GM23338 (cell line): Measurements from ENCODE around the gene LMLN. TPM values are rescaled to one million over a fixed set of nuclear protein-coding genes. Genes with fewer than 3 reads are reported as not detected.

Source experiments
- ATAC-seq: fragments of 200-7000 bp; cut with Tn5 transposase; 3 replicates; pipeline ENCODE4 v1.9.1; 2020
- DNase-seq: peaks from one replicate; pipeline ENCODE4 v3.0.0-alpha.2; 2015; ENCODE audit warnings: low spot score
- H2AFZ ChIP-seq: fragments of 200-600 bp; sonication (generic); 2 replicates; pipeline ENCODE4 v1.8.0; 2016; ENCODE audit warnings: antibody characterized with exemption, mild to moderate bottlenecking, moderate library complexity
- H3F3A ChIP-seq: fragments of 200-600 bp; sonication (generic); replicated peaks from 2 replicates; pipeline ENCODE4 v1.8.0; 2017; ENCODE audit warnings: antibody characterized with exemption, mixed run types, low read depth
- H3K27ac ChIP-seq: fragments of 200-600 bp; sonication (generic); 2 replicates; pipeline ENCODE4 v1.6.1; 2016; ENCODE audit warnings: low read depth
- H3K27me3 ChIP-seq: fragments of 200-600 bp; sonication (generic); 2 replicates; pipeline ENCODE4 v1.8.0; 2016; ENCODE audit warnings: mild to moderate bottlenecking, mixed run types, moderate library complexity; ENCODE audit not compliant: insufficient read depth
- H3K36me3 ChIP-seq: fragments of 200-600 bp; sonication (generic); 2 replicates; pipeline ENCODE4 v1.8.0; 2016; ENCODE audit warnings: mild to moderate bottlenecking; ENCODE audit not compliant: insufficient read depth
- H3K4me1 ChIP-seq: fragments of 200-600 bp; sonication (generic); 2 replicates; pipeline ENCODE4 v1.8.0; 2016; ENCODE audit warnings: mild to moderate bottlenecking, moderate library complexity; ENCODE audit not compliant: insufficient read depth
- H3K4me2 ChIP-seq: fragments of 200-600 bp; sonication (generic); 2 replicates; pipeline ENCODE4 v1.7.1; 2017; ENCODE audit warnings: mixed run types
- H3K4me3 ChIP-seq: fragments of 200-600 bp; sonication (generic); 2 replicates; pipeline ENCODE4 v1.6.1; 2016; ENCODE audit warnings: mixed run types
- H3K79me2 ChIP-seq: fragments of 200-600 bp; sonication (generic); replicated peaks from 2 replicates; pipeline ENCODE4 v1.8.0; 2017; ENCODE audit warnings: mild to moderate bottlenecking; ENCODE audit not compliant: insufficient read depth
- H3K9me2 ChIP-seq: fragments of 200-600 bp; sonication (generic); 2 replicates; pipeline ENCODE4 v1.8.0; 2017; ENCODE audit not compliant: insufficient read depth
- H4K20me1 ChIP-seq: fragments of 200-600 bp; sonication (generic); replicated peaks from 2 replicates; pipeline ENCODE4 v1.8.0; 2017; ENCODE audit warnings: mild to moderate bottlenecking; ENCODE audit not compliant: insufficient read depth
- H3K27ac Mint-ChIP-seq: 2 replicates; pipeline ENCODE4 v1.8.0; 2020; ENCODE audit warnings: inconsistent platforms, mild to moderate bottlenecking, moderate library complexity, mixed read lengths
- H3K27me3 Mint-ChIP-seq: 3 replicates; pipeline ENCODE4 v1.8.0; 2022; ENCODE audit warnings: low read depth, mild to moderate bottlenecking, moderate library complexity, mixed read lengths, inconsistent platforms; ENCODE audit not compliant: insufficient read depth, poor library complexity
- H3K36me3 Mint-ChIP-seq: 3 replicates; pipeline ENCODE4 v1.8.0; 2021; ENCODE audit warnings: low read depth, mild to moderate bottlenecking, inconsistent platforms, moderate library complexity, mixed read lengths
- H3K4me1 Mint-ChIP-seq: 3 replicates; pipeline ENCODE4 v1.8.0; 2020; ENCODE audit warnings: mild to moderate bottlenecking, inconsistent platforms, mixed read lengths
- H3K4me3 Mint-ChIP-seq: 3 replicates; pipeline ENCODE4 v1.8.0; 2021; ENCODE audit warnings: moderate library complexity, mild to moderate bottlenecking, inconsistent platforms, mixed read lengths
- H3K9me3 Mint-ChIP-seq: 3 replicates; pipeline ENCODE4 v1.8.0; 2020; ENCODE audit warnings: moderate library complexity, mild to moderate bottlenecking, inconsistent platforms, mixed read lengths
- CREB1 ChIP-seq: fragments of 250-450 bp; sonication (Bioruptor Pico); IDR thresholded peaks from 2 replicates; pipeline ENCODE4 v1.5.0; 2020; ENCODE audit warnings: low read depth, mild to moderate bottlenecking, moderate library complexity
- CTCF ChIP-seq, 2 experiments: fragments of 200-600 bp in 1 of 2; sonication (generic) in 1 of 2; conservative IDR thresholded peaks; 2 replicates each; pipeline versions ENCODE4 v1.5.1 to v1.6.1; 2016 to 2017; ENCODE audit warnings: antibody characterized with exemption in 2 of 2, low read depth in 2 of 2, mild to moderate bottlenecking in 2 of 2, moderate library complexity in 1 of 2
- EZH2 ChIP-seq: fragments of 200-600 bp; sonication (generic); IDR thresholded peaks from one replicate; pipeline ENCODE4 v1.8.0; 2017; ENCODE audit warnings: antibody characterized with exemption, mild to moderate bottlenecking, low read depth; ENCODE audit not compliant: unreplicated experiment
- EZH2phosphoT487 ChIP-seq: fragments of 200-600 bp; sonication (generic); IDR thresholded peaks from one replicate; pipeline ENCODE4 v1.8.1; 2018; ENCODE audit warnings: antibody characterized with exemption; ENCODE audit not compliant: unreplicated experiment
- JUNB ChIP-seq: IDR thresholded peaks from one replicate; pipeline ENCODE4 v1.6.1; 2016; ENCODE audit warnings: antibody characterized with exemption; ENCODE audit not compliant: unreplicated experiment
- NANOG ChIP-seq: IDR thresholded peaks from 2 replicates; pipeline ENCODE4 v1.6.1; 2016; ENCODE audit warnings: antibody characterized with exemption, borderline replicate concordance
- POLR2AphosphoS5 ChIP-seq: IDR thresholded peaks from 2 replicates; pipeline ENCODE4 v1.6.1; 2016; ENCODE audit warnings: antibody characterized with exemption, low read depth
- STAT1 ChIP-seq: IDR thresholded peaks from one replicate; pipeline ENCODE4 v1.6.1; 2016; ENCODE audit warnings: antibody characterized with exemption; ENCODE audit not compliant: unreplicated experiment
- ZNF114 ChIP-seq: fragments of 250-450 bp; sonication (Bioruptor Pico); IDR thresholded peaks from 2 replicates; pipeline ENCODE4 v1.5.0; 2020; ENCODE audit warnings: mild to moderate bottlenecking, moderate library complexity
- ZNF331 ChIP-seq: fragments of 250-450 bp; sonication (Bioruptor Pico); IDR thresholded peaks from 2 replicates; pipeline ENCODE4 v1.5.0; 2020; ENCODE audit warnings: low read depth, mild to moderate bottlenecking, moderate library complexity
- polyA plus RNA-seq: library from polyadenylated mRNA; unstranded; fragments of >200 nt; fragmentation: Nextera tagmentation; extraction: Ambion mirVana; gene quantifications from 2 replicates; pipeline ENCODE4 v1.2.1, GENCODE V29; 2016
- total RNA-seq: library from RNA; depleted of rRNA; stranded (reverse); fragments of >200 nt; shearing (Covaris generic); gene quantifications from 2 replicates; pipeline ENCODE4 v1.2.3, GENCODE V29; 2014
- TF ChIP-seq, protein P1 (sequence below): fragments of 250-450 bp; sonication (Bioruptor Pico); IDR thresholded peaks from 2 replicates; pipeline ENCODE4 v1.5.0; 2020; ENCODE audit warnings: mild to moderate bottlenecking, moderate library complexity
- TF ChIP-seq, protein P2 (sequence below): IDR thresholded peaks from one replicate; pipeline ENCODE4 v1.6.1; 2018; ENCODE audit warnings: antibody characterized with exemption; ENCODE audit not compliant: unreplicated experiment
- TF ChIP-seq, protein P3 (sequence below): IDR thresholded peaks from 2 replicates; pipeline ENCODE4 v1.6.1; 2016; ENCODE audit warnings: antibody characterized with exemption

The LMLN gene
- total and polyA plus RNA-seq, 2 experiments from 2014 or later = 2.3 to 4.3 TPM

- no peak for ATAC-seq
- Histone ChIP-seq H3K4me3 (0 out of 2 replicates have a peak overlapping the region, but pooled peaks have one; percentile 91), H3K79me2 (no peaks in the 10 kb centered on the region), H3K27ac (no peak overlapping the region), H2AFZ (no peak overlapping the region), H3K4me1 (peaks cover 6% of the 10 kb centered on the region; the same call in 1 of the 2 replicates), H3K9me2 (no peaks in the 10 kb centered on the region), H3F3A (peaks cover 10% of the 10 kb centered on the region), H3K4me2 (peak overlapping the region; percentile 95), H3K27me3 (no peaks in the 10 kb centered on the region), H3K36me3 (0 out of 2 replicates have a peak, but pooled peaks cover 3% of the 10 kb centered on the region), H4K20me1 (no peaks in the 10 kb centered on the region)
- no peak for TF ChIP-seq POLR2AphosphoS5
- no peak for TF ChIP-seq STAT1
- TF ChIP-seq EZH2 = no peak
- TF ChIP-seq, protein P1, sequence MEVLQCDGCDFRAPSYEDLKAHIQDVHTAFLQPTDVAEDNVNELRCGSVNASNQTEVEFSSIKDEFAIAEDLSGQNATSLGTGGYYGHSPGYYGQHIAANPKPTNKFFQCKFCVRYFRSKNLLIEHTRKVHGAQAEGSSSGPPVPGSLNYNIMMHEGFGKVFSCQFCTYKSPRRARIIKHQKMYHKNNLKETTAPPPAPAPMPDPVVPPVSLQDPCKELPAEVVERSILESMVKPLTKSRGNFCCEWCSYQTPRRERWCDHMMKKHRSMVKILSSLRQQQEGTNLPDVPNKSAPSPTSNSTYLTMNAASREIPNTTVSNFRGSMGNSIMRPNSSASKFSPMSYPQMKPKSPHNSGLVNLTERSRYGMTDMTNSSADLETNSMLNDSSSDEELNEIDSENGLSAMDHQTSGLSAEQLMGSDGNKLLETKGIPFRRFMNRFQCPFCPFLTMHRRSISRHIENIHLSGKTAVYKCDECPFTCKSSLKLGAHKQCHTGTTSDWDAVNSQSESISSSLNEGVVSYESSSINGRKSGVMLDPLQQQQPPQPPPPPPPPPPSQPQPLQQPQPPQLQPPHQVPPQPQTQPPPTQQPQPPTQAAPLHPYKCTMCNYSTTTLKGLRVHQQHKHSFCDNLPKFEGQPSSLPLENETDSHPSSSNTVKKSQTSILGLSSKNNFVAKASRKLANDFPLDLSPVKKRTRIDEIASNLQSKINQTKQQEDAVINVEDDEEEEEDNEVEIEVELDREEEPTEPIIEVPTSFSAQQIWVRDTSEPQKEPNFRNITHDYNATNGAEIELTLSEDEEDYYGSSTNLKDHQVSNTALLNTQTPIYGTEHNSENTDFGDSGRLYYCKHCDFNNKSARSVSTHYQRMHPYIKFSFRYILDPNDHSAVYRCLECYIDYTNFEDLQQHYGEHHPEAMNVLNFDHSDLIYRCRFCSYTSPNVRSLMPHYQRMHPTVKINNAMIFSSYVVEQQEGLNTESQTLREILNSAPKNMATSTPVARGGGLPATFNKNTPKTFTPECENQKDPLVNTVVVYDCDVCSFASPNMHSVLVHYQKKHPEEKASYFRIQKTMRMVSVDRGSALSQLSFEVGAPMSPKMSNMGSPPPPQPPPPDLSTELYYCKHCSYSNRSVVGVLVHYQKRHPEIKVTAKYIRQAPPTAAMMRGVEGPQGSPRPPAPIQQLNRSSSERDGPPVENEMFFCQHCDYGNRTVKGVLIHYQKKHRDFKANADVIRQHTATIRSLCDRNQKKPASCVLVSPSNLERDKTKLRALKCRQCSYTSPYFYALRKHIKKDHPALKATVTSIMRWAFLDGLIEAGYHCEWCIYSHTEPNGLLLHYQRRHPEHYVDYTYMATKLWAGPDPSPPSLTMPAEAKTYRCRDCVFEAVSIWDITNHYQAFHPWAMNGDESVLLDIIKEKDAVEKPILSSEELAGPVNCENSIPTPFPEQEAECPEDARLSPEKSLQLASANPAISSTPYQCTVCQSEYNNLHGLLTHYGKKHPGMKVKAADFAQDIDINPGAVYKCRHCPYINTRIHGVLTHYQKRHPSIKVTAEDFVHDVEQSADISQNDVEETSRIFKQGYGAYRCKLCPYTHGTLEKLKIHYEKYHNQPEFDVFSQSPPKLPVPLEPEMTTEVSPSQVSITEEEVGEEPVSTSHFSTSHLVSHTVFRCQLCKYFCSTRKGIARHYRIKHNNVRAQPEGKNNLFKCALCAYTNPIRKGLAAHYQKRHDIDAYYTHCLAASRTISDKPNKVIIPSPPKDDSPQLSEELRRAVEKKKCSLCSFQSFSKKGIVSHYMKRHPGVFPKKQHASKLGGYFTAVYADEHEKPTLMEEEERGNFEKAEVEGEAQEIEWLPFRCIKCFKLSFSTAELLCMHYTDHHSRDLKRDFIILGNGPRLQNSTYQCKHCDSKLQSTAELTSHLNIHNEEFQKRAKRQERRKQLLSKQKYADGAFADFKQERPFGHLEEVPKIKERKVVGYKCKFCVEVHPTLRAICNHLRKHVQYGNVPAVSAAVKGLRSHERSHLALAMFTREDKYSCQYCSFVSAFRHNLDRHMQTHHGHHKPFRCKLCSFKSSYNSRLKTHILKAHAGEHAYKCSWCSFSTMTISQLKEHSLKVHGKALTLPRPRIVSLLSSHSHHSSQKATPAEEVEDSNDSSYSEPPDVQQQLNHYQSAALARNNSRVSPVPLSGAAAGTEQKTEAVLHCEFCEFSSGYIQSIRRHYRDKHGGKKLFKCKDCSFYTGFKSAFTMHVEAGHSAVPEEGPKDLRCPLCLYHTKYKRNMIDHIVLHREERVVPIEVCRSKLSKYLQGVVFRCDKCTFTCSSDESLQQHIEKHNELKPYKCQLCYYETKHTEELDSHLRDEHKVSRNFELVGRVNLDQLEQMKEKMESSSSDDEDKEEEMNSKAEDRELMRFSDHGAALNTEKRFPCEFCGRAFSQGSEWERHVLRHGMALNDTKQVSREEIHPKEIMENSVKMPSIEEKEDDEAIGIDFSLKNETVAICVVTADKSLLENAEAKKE (CRISPR knock-in tag) = no peak
- TF ChIP-seq, protein P2, sequence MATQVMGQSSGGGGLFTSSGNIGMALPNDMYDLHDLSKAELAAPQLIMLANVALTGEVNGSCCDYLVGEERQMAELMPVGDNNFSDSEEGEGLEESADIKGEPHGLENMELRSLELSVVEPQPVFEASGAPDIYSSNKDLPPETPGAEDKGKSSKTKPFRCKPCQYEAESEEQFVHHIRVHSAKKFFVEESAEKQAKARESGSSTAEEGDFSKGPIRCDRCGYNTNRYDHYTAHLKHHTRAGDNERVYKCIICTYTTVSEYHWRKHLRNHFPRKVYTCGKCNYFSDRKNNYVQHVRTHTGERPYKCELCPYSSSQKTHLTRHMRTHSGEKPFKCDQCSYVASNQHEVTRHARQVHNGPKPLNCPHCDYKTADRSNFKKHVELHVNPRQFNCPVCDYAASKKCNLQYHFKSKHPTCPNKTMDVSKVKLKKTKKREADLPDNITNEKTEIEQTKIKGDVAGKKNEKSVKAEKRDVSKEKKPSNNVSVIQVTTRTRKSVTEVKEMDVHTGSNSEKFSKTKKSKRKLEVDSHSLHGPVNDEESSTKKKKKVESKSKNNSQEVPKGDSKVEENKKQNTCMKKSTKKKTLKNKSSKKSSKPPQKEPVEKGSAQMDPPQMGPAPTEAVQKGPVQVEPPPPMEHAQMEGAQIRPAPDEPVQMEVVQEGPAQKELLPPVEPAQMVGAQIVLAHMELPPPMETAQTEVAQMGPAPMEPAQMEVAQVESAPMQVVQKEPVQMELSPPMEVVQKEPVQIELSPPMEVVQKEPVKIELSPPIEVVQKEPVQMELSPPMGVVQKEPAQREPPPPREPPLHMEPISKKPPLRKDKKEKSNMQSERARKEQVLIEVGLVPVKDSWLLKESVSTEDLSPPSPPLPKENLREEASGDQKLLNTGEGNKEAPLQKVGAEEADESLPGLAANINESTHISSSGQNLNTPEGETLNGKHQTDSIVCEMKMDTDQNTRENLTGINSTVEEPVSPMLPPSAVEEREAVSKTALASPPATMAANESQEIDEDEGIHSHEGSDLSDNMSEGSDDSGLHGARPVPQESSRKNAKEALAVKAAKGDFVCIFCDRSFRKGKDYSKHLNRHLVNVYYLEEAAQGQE = no peak
- no peak for TF ChIP-seq ZNF114 (CRISPR knock-in tag)
- no peak for TF ChIP-seq CREB1 (CRISPR knock-in tag)
- no peak for TF ChIP-seq CTCF (conservative IDR thresholded peaks at IDR 0.05; ENCODE audit: low read depth in 2 of 2)
- no peak for TF ChIP-seq NANOG
- TF ChIP-seq JUNB = no peak
- no peak for TF ChIP-seq ZNF331 (CRISPR knock-in tag)
- TF ChIP-seq, protein P3, sequence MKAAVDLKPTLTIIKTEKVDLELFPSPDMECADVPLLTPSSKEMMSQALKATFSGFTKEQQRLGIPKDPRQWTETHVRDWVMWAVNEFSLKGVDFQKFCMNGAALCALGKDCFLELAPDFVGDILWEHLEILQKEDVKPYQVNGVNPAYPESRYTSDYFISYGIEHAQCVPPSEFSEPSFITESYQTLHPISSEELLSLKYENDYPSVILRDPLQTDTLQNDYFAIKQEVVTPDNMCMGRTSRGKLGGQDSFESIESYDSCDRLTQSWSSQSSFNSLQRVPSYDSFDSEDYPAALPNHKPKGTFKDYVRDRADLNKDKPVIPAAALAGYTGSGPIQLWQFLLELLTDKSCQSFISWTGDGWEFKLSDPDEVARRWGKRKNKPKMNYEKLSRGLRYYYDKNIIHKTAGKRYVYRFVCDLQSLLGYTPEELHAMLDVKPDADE = no peak
- no peak for TF ChIP-seq EZH2phosphoT487
- no peak for DNase-seq
- Mint-ChIP-seq H3K9me3 (peaks cover 6% of the 10 kb centered on the region), H3K4me3 (peak overlapping the region; percentile 34; the same call in 1 of the 3 replicates), H3K27me3 (peaks cover 18% of the 10 kb centered on the region), H3K36me3 (peaks cover 5% of the 10 kb centered on the region; the same call in 1 of the 3 replicates), H3K4me1 (peaks cover 14% of the 10 kb centered on the region; the same call in 2 of the 3 replicates), H3K27ac (no peak overlapping the region)
These were observed 1.5 kb downstream of the LMLN start for GRCh38 chr3:197961582-197961945.
